ENCODE results near the gene CPLANE1.

DNA sequence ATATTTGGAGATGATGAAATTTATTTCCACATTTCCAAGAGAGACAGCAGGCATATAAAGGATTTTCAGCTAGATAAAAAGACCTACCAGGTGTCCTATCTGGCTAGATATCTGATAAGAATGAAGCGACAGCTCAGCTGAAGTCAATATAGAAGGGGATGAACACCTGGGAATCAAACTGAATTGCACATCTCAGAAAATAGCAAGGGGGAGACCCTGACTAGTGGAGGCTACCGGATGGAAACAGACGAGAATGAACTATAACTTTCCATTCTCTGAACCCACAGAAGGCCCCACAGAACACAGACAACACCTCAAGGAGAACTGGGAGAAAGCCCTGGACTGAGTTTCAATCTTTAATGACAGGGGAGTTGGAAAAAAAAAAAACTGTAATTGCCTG, 51.1 kb downstream of the CPLANE1 start:
- TF ChIP-seq, protein P1, sequence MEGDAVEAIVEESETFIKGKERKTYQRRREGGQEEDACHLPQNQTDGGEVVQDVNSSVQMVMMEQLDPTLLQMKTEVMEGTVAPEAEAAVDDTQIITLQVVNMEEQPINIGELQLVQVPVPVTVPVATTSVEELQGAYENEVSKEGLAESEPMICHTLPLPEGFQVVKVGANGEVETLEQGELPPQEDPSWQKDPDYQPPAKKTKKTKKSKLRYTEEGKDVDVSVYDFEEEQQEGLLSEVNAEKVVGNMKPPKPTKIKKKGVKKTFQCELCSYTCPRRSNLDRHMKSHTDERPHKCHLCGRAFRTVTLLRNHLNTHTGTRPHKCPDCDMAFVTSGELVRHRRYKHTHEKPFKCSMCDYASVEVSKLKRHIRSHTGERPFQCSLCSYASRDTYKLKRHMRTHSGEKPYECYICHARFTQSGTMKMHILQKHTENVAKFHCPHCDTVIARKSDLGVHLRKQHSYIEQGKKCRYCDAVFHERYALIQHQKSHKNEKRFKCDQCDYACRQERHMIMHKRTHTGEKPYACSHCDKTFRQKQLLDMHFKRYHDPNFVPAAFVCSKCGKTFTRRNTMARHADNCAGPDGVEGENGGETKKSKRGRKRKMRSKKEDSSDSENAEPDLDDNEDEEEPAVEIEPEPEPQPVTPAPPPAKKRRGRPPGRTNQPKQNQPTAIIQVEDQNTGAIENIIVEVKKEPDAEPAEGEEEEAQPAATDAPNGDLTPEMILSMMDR (conservative IDR thresholded peaks at IDR 0.05 in 1 of 2, IDR thresholded peaks at IDR 0.05 in 1 of 2; ENCODE audit: extremely low read depth in 1 of 2, insufficient read depth in 1 of 2, low read depth in 1 of 2, low read length in 2 of 2), result no peak
- no peak for TF ChIP-seq EZH2 (IDR thresholded peaks at IDR 0.05; ENCODE audit: borderline replicate concordance, low read length)

Data from mammary epithelial cell (primary cell).